Measurements from ENCODE around the gene SPI1.
A peak's percentile ranks its signal among the peaks of the same experiment; 100 is the strongest.

SPI1 gene

DNA sequence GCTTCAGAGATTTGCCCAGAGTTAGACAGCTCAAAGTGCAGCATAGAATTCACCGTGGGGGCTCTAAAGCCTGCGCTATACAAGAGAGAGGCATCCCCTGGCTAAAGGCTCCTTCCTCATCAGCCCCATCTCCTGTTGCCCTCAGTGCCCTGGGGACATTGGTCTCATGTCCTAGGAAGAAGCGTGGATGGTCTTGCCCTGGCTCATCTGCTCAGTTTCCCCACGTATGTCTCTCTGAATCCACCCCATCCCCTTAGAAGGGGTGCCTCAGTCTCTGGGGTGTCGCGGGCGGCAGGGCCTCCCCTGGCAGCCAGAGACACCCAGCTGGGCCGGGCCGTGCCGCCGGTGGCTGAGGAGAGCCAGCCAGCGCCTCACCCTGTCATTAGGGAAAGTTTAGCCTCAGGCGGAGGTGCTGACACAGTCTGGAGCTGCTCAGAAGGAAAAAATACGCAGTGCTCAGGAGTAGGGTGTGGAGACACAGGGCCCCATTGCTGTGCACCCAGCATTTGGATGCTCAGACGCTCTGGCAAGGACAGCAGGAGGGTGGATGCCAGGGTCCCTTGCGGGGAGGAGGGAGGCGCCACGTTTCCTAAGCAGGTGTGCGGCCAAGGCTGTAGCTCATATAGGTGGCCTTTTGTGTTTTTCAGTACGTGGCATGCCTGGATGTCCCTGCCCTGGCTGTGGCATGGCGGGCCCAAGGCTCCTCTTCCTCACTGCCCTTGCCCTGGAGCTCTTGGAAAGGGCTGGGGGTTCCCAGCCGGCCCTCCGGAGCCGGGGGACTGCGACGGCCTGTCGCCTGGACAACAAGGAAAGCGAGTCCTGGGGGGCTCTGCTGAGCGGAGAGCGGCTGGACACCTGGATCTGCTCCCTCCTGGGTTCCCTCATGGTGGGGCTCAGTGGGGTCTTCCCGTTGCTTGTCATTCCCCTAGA lies 31.4 kb upstream of the SPI1 start:
- H3K27me3 Mint-ChIP-seq = no peaks in the 10 kb centered on the region
- H3K4me3 Mint-ChIP-seq = peak overlapping the region; percentile 90

GRCh38 chr11:47408598-47409439 lies 30.5 kb upstream of the SPI1 start:
- no peaks in the 10 kb centered on the region for H3K27me3 Mint-ChIP-seq
- H3K4me1 Mint-ChIP-seq (ENCODE audit: low read depth) = peaks cover 18% of the 10 kb centered on the region
- peaks cover 5% of the 10 kb centered on the region for H3K36me3 Mint-ChIP-seq (ENCODE audit: low read depth)
- H3K4me3 Mint-ChIP-seq = peak overlapping the region; percentile 90
- H3K9me3 Mint-ChIP-seq = no peaks in the 10 kb centered on the region
- peak overlapping the region; percentile 93 for H3K27ac Mint-ChIP-seq

More for the DNA sequence above, 31.4 kb upstream of the SPI1 start:
- Mint-ChIP-seq H3K4me1 (ENCODE audit: low read depth) (peaks cover 18% of the 10 kb centered on the region), H3K27ac (peak overlapping the region; percentile 93), H3K36me3 (ENCODE audit: low read depth) (peaks cover 6% of the 10 kb centered on the region), H3K9me3 (no peaks in the 10 kb centered on the region)

GRCh38 chr11:47407746-47408590 lies 29.6 kb upstream of the SPI1 start, which contains the start of gene SLC39A13:
Gene SLC39A13, plus strand, starts transcription at chr11:47408590. Its CDS starts 1,505 bp downstream, at chr11:47410095.
- peak within 1 kb of the TSS; percentile 91 for H3K4me3 Mint-ChIP-seq
- no peaks in the 10 kb centered on the region for H3K36me3 Mint-ChIP-seq (ENCODE audit: low read depth)
- no peaks in the 10 kb centered on the region for H3K9me3 Mint-ChIP-seq
- H3K4me1 Mint-ChIP-seq (ENCODE audit: low read depth) = peaks cover 18% of the 10 kb centered on the region
- no peaks in the 10 kb centered on the region for H3K27me3 Mint-ChIP-seq
- peak within 1 kb of the TSS; percentile 96 for H3K27ac Mint-ChIP-seq

DNA sequence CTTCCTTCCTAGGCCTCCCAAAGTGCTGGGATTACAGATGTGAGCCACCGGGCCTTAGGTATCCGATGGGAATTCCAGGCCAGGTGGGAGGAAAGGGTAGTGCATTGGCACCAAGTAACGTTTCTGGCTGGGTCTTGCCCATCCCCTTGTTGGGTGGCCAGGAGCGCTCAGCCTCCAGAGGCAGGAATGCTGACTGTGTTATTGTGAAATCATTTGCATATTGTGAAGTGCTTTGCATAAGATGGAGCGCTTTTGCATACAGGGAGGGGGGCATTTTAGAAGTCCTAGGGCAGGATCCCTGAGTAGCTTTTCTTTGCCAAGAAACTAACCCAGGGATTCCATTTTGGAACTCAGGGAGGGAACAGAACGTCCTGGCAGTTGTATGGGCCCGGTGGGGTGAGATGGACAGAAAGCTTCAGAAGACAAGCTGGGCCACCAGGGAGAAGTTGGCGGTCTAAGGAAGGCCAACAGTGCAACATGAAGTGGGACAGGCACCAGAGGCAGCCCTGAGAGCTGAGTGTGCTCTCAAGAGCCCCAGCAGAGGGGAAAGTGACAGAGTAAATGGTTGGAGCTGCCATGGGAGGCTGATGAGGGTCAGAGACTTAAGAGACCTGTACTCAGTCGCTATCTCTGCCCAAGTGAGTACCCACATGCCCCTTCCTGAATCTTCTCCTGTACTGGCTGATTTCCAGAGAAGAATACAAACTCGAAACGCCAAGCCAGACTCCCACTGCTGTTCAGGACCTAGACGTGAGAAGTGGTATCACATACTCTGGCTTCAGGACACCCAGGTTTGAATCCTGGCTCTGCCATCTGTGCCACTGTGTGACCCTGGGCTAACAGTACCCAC lies 28.8 kb upstream of the SPI1 start:
- H3K4me3 Mint-ChIP-seq = peak overlapping the region; percentile 91
- H3K9me3 Mint-ChIP-seq = no peaks in the 10 kb centered on the region
- peaks cover 18% of the 10 kb centered on the region for H3K4me1 Mint-ChIP-seq (ENCODE audit: low read depth)
- H3K27me3 Mint-ChIP-seq = no peaks in the 10 kb centered on the region
- H3K27ac Mint-ChIP-seq = peak overlapping the region; percentile 96
- H3K36me3 Mint-ChIP-seq (ENCODE audit: low read depth) = no peaks in the 10 kb centered on the region

DNA sequence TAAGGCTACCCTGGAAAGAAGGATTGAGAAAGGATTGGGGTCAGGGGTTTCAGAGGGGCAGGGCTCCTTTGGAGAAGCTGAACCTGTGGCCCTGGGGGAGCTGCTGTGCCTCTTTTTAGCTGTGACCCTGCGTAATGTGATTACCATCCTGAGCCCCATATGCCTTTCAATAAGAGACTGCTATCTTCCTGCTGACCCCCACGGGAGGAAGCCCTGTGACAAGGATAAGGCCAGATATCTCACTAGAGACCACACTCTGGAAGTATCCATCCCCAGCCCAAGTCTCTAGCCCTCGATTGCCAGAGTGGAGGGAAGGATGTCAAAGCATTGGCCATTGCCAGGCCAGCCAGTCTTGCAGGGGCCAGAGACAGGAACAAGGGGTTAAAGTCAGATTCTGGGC lies 25.2 kb upstream of the SPI1 start:
- no peak overlapping the region for H3K27ac Mint-ChIP-seq
- H3K4me3 Mint-ChIP-seq = no peak overlapping the region
- peaks cover 24% of the 10 kb centered on the region for H3K4me1 Mint-ChIP-seq (ENCODE audit: low read depth)

GRCh38 chr11:47403135-47403534 lies 24.8 kb upstream of the SPI1 start:
- no peaks in the 10 kb centered on the region for H3K27me3 Mint-ChIP-seq
- H3K9me3 Mint-ChIP-seq = no peaks in the 10 kb centered on the region
- H3K36me3 Mint-ChIP-seq (ENCODE audit: low read depth) = no peaks in the 10 kb centered on the region
- peaks cover 24% of the 10 kb centered on the region for H3K4me1 Mint-ChIP-seq (ENCODE audit: low read depth)
- H3K27ac Mint-ChIP-seq = no peak overlapping the region
- no peak overlapping the region for H3K4me3 Mint-ChIP-seq

More for the DNA sequence above, 25.2 kb upstream of the SPI1 start:
- Mint-ChIP-seq H3K27me3 (no peaks in the 10 kb centered on the region), H3K36me3 (ENCODE audit: low read depth) (no peaks in the 10 kb centered on the region), H3K9me3 (no peaks in the 10 kb centered on the region)

DNA sequence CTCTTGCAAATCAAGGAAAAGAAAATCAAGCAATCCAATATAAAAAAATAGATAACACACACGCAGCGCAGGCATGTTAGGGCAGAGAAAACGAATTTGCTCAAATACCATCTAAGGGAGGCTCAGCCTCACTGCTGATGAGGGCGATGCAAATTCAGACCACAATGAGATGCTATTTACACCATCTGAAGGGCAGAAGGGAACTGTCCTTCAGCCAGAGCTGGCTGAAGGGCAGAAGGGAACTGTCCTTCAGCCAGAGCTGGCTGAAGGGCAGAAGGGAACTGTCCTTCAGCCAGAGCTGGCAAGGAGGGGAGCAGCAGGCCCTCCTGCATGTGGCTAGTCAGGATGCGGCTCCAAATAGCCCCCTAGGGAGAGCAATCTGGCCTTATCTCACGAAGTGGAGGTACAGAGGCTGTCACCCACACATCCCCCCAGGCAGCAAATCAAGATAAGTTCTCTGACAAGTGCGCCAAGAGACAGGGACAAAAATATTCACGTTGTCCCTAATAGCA lies 22.5 kb upstream of the SPI1 start:
- H3K36me3 Mint-ChIP-seq (ENCODE audit: low read depth) = no peaks in the 10 kb centered on the region
- peaks cover 15% of the 10 kb centered on the region for H3K4me1 Mint-ChIP-seq (ENCODE audit: low read depth)
- no peaks in the 10 kb centered on the region for H3K27me3 Mint-ChIP-seq
- H3K4me3 Mint-ChIP-seq = peak overlapping the region; percentile 66
- no peaks in the 10 kb centered on the region for H3K9me3 Mint-ChIP-seq
- peak overlapping the region; percentile 74 for H3K27ac Mint-ChIP-seq

DNA sequence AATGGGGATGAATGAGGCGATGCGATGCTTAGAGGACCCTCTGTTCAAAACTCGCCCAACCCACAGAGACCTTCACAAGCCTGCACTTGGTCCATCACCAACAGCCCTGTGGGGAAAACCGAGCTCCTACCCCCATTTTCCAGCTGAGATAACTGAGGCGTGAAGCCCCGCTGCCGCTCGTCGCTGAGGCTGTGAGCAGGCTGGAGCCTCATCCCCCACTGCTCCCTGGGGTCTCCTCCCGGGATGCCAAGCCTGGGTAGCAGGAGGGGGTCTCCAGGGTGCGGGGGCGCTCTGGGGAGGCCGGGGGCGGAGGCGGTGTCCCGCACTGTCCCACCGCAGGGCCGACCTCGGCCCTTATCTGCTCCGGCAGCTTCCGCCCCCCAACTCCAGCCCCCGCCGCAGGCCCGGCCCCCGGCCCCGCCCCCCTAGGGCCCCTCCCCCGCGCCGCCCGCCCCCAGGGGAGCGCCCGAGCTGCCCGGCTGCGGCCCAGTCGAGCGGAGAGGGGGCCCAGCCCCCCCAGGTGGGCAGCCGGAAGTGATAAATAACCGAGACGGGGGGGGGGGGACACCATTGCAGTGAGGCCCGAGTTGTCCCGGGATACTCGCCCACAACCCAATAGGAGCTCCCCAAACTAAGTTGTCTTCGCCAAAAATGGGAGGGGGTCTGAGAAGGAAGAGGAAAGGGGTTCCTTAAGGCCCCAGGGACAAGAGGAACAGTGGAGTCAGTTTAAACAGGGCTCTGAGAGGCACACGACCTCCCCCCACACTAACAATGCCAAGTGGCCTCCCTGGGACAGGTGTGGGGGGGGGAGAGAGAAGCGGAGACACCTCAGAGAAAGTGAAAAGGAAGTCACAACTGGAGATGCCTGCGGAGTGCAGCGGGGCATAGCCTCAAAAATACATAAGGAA lies 21.8 kb upstream of the SPI1 start:
- Mint-ChIP-seq H3K4me3 (peak overlapping the region; percentile 74), H3K4me1 (ENCODE audit: low read depth) (peaks cover 22% of the 10 kb centered on the region), H3K27ac (peak overlapping the region; percentile 74), H3K27me3 (no peaks in the 10 kb centered on the region), H3K9me3 (no peaks in the 10 kb centered on the region), H3K36me3 (ENCODE audit: low read depth) (no peaks in the 10 kb centered on the region)

GRCh38 chr11:47398551-47398950 lies 20.2 kb upstream of the SPI1 start:
- no peaks in the 10 kb centered on the region for H3K27me3 Mint-ChIP-seq
- H3K9me3 Mint-ChIP-seq = no peaks in the 10 kb centered on the region
- no peak overlapping the region for H3K4me3 Mint-ChIP-seq
- H3K36me3 Mint-ChIP-seq (ENCODE audit: low read depth) = no peaks in the 10 kb centered on the region
- peaks cover 37% of the 10 kb centered on the region for H3K4me1 Mint-ChIP-seq (ENCODE audit: low read depth)
- H3K27ac Mint-ChIP-seq = no peak overlapping the region

- H3K27ac Mint-ChIP-seq = no peak overlapping the region
- H3K27me3 Mint-ChIP-seq = no peaks in the 10 kb centered on the region
- H3K4me1 Mint-ChIP-seq (ENCODE audit: low read depth) = peaks cover 40% of the 10 kb centered on the region
Observed at GRCh38 chr11:47398011-47398410, 19.7 kb upstream of the SPI1 start.

DNA sequence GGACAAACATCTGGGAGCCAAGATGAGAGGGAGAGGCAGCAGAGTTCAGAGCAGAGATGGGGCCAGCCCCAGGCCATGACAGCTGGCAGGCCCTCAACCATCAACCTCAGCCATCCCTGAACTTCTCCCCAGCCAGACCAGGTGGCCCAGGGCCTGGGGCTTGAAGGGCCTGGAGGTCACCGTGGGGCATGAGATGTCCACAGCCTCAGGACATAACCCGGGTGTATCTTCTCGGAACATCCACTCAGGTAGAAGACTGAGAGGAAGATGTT lies 17.6 kb upstream of the SPI1 start:
- Mint-ChIP-seq H3K27me3 (no peaks in the 10 kb centered on the region), H3K4me1 (ENCODE audit: low read depth) (peaks cover 53% of the 10 kb centered on the region), H3K36me3 (ENCODE audit: low read depth) (no peaks in the 10 kb centered on the region), H3K27ac (peak overlapping the region; percentile 90), H3K9me3 (no peaks in the 10 kb centered on the region), H3K4me3 (no peak overlapping the region)

More at GRCh38 chr11:47398011-47398410, 19.7 kb upstream of the SPI1 start:
- Mint-ChIP-seq H3K4me3 (no peak overlapping the region), H3K36me3 (ENCODE audit: low read depth) (no peaks in the 10 kb centered on the region), H3K9me3 (no peaks in the 10 kb centered on the region)

DNA sequence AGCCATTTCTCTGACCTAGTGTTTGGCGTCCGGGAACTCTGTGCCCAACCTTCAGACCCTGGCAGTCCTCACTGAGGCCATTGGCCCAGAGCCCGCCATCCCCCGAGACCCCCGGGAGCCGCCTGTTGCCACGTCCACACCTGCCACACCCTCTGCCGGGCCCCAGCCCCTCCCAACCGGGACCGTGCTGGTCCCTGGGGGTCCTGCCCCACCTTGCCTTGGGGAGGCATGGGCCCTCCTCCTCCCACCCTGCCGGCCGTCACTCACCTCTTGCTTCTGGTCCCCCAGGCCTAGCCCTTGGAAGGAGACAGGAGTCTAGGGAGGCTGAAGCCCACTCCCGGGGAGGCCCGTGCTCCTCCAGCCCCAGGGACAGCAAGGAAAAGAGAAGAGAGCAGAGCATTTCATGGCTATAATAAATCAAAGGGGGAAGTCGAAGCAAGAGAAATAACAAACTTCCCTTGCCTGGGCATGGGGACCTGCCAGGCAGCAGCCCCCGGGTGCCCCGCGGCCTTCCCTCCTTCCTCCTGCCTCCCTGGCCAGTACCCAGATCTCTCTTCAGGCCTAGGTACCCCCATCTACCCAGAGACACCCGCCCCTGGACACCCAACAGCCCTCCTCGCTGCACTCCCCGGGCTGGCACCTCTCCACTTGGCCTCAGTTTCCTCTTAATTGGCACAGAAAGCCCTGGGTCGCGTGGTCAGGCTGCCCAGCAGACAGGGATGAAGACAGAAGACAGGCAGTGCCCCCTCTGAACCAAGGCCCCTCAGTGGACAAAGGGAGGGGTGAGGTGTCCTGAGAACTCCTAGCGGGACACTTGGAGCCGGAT lies 17.1 kb upstream of the SPI1 start:
- Mint-ChIP-seq H3K27ac (peak overlapping the region; percentile 90), H3K4me3 (no peak overlapping the region), H3K4me1 (ENCODE audit: low read depth) (peaks cover 53% of the 10 kb centered on the region), H3K36me3 (ENCODE audit: low read depth) (no peaks in the 10 kb centered on the region), H3K9me3 (no peaks in the 10 kb centered on the region), H3K27me3 (no peaks in the 10 kb centered on the region)
